Astrocyte of the spinal cord (primary cell): ENCODE results near the gene GREM1.
A peak's percentile ranks its signal among the peaks of the same experiment; 100 is the strongest.

Source experiments
- DNase-seq: peaks from one replicate; pipeline ENCODE4 v3.0.0; 2011; ENCODE audit warnings: low read depth, low spot score
- H3K4me3 ChIP-seq: 2 replicates; pipeline ENCODE4 v1.5.1; 2011; ENCODE audit warnings: low read depth, mild to moderate bottlenecking, low read length, moderate library complexity
- in situ Hi-C: cut with HindIII; loops from 2 replicates; pipeline ENCODE4 v1.10.0; 2017; ENCODE audit warnings: low sequenced_read_pairs
- TF ChIP-seq, protein P1 (sequence below): IDR thresholded peaks from 2 replicates; pipeline ENCODE4 v1.5.1; 2012; ENCODE audit warnings: low read depth, mild to moderate bottlenecking, low read length, inconsistent platforms

The GREM1 gene

DNA sequence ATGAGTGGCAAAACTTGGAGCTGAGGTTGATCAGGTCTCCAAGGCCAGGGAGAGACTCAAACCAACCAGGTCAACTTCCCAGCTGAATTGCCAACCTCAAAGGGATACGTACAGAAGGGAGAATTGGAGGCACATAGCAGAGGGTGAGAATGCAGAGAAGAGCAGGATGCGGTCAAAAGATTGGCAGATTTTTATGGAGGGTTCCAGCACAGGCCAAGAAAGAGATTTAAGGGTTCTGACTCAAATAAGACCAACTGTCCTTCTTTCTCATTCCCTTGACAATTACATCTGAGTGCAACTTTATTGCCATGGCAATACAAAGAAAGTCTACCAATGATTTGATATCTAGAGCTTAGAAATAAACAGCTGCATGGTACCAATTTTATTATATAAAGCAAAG lies 43.1 kb upstream of the GREM1 start:
- no peak overlapping the region for H3K4me3 ChIP-seq
- no peak for DNase-seq
- TF ChIP-seq, protein P1, sequence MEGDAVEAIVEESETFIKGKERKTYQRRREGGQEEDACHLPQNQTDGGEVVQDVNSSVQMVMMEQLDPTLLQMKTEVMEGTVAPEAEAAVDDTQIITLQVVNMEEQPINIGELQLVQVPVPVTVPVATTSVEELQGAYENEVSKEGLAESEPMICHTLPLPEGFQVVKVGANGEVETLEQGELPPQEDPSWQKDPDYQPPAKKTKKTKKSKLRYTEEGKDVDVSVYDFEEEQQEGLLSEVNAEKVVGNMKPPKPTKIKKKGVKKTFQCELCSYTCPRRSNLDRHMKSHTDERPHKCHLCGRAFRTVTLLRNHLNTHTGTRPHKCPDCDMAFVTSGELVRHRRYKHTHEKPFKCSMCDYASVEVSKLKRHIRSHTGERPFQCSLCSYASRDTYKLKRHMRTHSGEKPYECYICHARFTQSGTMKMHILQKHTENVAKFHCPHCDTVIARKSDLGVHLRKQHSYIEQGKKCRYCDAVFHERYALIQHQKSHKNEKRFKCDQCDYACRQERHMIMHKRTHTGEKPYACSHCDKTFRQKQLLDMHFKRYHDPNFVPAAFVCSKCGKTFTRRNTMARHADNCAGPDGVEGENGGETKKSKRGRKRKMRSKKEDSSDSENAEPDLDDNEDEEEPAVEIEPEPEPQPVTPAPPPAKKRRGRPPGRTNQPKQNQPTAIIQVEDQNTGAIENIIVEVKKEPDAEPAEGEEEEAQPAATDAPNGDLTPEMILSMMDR = no peak
- in situ Hi-C loops = loop anchor here (25.0 kb wide), 1 partner anchor 313 kb away; no protein-coding TSS in a partner anchor

DNA sequence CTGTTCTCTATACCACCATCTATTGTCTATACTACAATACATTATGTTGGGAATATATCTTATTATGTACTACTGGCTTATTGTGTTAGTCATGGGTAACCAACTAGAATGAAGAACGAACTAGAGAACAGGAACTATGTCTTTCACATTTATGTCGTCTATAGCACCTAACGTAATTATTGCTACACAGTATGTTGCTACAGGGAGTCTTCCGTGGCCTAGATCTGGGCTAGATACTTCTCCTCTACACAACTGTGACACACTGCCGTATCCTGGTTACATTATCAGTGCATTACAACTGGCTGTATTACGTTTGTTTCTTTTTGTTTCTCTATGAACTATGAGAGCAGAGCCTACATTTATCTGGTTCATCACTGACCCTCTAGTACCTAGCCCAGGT lies 42.3 kb upstream of the GREM1 start:
- DNase-seq = no peak
- H3K4me3 ChIP-seq = no peak overlapping the region
- TF ChIP-seq, protein P1 = no peak
- in situ Hi-C loops = no loop called here

DNA sequence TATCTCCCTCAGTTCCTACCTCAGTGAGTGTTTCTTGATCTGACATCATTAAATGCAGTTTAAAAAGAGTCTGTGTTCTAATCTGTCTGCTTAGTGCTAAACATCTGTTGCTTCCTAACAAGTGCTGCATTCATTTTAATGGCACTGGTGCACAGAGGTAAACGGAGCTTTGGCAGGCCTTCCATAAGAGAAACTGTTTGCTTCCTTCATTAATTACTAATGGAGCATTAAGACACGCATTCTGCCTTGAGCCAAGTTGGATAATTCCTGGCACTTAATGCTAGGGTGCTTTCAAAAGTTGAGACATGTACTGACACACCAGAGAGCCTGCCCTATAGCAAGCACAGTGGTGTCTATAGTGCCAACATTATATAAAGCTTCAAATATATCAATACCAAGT lies 41.6 kb upstream of the GREM1 start:
- in situ Hi-C loops = no loop called here
- DNase-seq = no peak
- H3K4me3 ChIP-seq = no peak overlapping the region
- TF ChIP-seq, protein P1 = no peak

DNA sequence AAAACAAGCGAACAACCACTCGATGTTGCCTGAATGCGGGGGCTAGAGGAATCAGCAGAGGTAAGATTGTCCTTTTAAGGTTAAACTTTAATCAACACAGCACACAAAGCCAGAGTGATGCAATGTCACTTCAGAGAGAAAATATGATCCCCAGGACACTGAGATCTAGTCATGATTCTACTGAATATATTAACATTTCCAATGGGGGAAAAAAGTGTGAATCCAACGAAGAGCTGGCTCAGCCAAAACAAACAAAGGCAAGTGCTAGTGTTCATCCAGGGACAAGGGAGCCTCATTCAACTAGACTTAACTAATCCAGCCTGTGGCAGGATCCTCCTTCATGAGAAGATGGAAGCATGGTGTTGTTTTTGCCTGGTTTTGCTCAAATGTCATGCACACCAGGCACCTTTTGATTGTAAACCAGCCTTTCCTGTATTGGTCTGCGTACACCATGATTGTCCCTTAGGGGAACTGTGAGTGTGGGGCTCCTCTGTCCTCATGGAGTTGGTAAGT lies 40.5 kb upstream of the GREM1 start:
- DNase-seq = no peak
- in situ Hi-C loops = no loop called here
- TF ChIP-seq, protein P1 = no peak
- H3K4me3 ChIP-seq = no peak overlapping the region

DNA sequence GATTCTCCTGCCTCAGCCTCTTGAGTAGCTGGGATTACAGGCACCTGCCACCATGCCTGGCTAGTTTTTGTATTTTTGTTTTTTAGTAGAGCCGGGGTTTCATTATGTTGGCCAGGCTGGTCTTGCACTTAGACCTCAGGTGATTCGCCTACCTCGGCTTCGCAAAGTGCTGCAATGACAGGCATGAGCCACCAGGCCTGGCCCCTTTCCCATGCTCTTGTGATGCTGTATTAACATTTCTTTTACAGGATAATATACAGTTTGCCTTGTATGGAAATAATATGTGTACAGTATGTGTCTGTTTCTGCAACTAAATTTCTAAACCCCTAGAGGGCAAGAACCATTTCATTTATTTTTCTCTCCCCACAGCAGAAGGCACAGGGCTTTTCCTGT lies 38.5 kb upstream of the GREM1 start:
- no peak for DNase-seq
- in situ Hi-C loops = no loop called here
- no peak overlapping the region for H3K4me3 ChIP-seq
- TF ChIP-seq, protein P1 = no peak

DNA sequence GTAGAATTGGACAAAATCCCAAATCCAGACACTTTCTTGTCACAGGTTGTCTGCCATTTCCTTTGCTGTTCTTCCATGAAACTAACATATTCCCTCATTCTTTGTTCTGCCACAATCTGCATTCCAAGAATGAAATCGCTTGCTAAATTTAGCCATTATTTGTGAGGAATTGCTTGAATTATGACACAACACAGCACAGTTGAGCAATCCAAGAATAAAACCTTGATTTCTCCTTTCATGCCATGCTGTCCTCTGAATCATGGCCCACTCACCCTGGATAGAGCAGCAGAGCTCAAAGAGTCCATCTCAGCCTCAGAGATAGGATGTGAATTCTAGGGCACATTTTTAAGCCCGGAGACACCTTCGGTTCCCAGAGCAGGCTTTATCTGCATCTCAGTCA lies 35.2 kb upstream of the GREM1 start:
- in situ Hi-C loops = no loop called here
- DNase-seq = peak; percentile 84
- TF ChIP-seq, protein P1 = no peak
- H3K4me3 ChIP-seq = no peak overlapping the region
